Choroid plexus epithelial cell (primary cell): ENCODE results near the gene CELF3.

Experiments
- DNase-seq: peaks from one replicate; pipeline ENCODE4 v3.0.0-alpha.2; 2010; ENCODE audit warnings: low read depth
- H3K4me3 ChIP-seq: 2 replicates; pipeline ENCODE4 v1.5.1; 2011; ENCODE audit warnings: low read depth, mild to moderate bottlenecking, control low read depth, low read length, moderate library complexity
- CTCF ChIP-seq: conservative IDR thresholded peaks from 2 replicates; pipeline ENCODE4 v1.5.1; 2011; ENCODE audit warnings: low read depth, mild to moderate bottlenecking, control low read depth, inconsistent platforms, low read length, moderate library complexity

Gene CELF3

GRCh38 chr1:151713874-151714273 is 2.7 kb downstream of the CELF3 start:
- no peak for DNase-seq
- H3K4me3 ChIP-seq: no peak overlapping the region
- TF ChIP-seq CTCF: no peak

DNA sequence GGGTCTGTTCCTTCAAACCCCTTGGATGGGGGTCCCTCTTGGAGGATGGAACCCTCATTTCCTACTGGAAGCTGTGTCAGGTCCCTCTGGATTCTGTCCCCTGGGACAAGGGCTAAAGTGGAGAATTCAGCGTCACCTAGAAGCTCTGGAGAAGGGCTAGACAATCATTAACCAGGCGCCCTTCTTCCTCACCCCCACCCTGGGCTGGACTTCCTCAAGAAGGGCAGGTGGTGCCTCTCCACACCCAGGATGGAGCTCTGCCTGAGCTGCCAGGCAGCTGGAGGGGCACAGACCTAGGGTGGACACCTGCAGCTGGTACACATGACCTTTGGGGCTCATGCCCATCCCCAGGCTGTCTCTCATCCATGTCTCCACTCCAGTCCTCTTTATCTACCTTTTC is 3.6 kb downstream of the CELF3 start:
- no peak overlapping the region for H3K4me3 ChIP-seq
- DNase-seq: no peak
- TF ChIP-seq CTCF: no peak

DNA sequence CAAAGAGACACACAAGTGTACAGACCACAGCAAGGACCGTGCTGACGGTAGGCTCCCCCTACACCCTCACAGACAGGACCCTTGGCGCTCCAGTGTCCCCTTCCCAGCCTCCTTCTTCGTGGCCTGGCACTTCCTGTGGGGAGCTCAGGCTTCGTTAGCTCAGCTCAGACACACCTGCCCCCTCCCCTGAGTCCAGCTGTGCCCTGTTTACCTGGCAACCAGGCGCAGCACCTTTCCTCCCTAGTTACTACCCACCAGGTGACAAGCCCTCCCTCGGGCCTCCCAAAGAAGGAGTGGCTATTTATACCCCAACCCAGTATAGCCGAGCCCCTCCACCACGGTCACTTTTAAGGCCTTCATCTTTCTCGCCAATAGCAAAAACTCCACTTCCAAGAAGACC is 4.7 kb downstream of the CELF3 start:
- DNase-seq: no peak
- no peak overlapping the region for H3K4me3 ChIP-seq
- TF ChIP-seq CTCF: no peak

DNA sequence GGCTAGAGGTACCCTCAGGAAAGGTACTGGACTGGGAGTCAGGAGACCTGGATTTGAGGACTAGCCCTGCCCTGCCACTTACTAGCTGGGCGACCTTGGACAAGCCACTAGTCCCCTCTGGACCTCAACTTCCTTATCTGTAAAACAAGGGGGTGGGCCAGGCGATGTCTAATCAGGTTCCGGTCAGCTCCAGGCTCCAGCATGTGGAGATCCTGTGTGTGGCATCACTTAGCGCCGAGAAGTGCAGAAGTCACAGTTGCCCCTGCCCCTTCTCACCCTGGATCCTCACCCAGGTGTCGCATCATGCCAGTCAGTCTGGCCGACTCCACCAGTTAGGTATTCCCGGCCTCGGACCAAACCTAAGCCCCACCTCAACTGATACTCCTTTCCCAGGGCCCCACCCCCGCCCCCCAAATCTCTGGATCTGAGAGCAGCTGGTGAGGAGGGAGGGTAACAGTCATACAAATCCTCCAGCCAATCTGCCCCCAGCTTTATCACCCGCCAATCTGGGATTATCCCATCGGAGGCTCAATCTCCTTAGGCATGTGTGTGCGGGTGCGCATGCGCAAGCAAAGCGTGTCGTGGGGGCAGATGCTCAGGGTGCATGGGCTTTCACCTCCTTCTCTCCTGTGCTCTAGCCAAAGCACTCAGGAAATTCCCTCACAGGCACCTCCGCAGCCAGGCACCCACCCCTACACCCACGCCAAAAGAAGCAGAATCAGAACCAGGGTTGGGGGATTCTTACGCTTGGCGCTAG is 5.4 kb downstream of the CELF3 start:
- no peak overlapping the region for H3K4me3 ChIP-seq
- DNase-seq: no peak
- no peak for TF ChIP-seq CTCF

DNA sequence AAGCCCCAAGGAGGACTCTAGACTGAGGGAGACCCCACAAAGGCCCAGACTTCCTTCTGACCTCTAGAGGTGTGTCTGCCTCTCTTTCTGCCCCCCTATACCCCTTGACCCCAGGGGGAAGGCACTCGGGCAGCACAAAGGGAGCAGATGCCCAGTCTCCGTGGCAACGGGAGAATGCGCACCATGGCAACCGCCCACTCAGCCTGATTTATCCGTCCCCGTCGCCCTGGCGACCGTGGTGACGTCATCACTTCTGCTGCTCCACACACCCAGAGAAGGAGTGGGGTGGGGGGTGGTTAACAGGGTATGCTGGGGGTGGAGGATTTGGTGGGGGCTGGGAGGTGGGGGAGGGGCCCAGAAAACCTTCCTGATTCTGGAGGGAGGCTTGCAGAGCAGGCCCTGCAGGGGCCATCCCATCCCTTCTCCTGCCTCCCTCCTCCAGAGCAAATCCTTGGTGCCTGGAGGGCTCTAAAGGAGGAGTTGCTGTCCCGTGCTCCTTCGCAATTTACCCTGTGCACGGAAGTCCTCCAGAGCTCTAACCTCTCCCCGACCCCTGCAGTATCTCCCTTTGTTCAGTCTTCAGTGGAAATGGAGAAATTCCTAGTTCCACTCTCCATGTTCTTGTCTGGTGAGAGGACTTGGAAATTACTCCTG is 6.3 kb downstream of the CELF3 start:
- no peak for TF ChIP-seq CTCF
- no peak overlapping the region for H3K4me3 ChIP-seq
- peak; percentile 39 for DNase-seq

DNA sequence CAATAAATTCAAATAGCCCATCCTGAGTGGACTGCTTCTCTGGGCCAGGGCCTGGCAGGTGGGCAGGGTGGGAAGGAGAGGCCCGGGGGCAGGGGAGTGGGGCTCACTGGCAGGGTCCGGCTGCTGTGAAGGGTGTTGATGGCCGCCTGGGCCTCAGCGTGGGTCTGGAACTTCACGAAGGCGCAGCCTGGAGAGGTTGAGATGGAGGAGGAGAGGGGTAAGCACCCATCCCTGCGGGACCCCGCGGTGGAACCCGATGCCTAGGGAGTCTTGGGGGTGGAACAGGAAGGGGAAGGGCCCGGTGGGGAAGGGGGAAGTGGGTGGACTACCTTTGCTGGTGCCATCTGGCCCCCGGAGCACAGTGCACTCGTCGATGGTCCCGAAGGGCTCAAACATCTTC is 7.7 kb downstream of the CELF3 start:
- no peak overlapping the region for H3K4me3 ChIP-seq
- no peak for DNase-seq
- no peak for TF ChIP-seq CTCF
